IMR-90 (cell line): Measurements from ENCODE around the gene CYP26A1. TPM values are rescaled to one million over a fixed set of nuclear protein-coding genes. Genes with fewer than 3 reads are reported as not detected.

Source experiments
- ATAC-seq: fragments of 200-7000 bp; cut with Tn5 transposase; 2 replicates; pipeline ENCODE4 v1.9.1; 2020; ENCODE audit warnings: low read depth, mild to moderate bottlenecking, moderate library complexity
- BruUV-seq: library from RNA; stranded (reverse); fragments of 400-500 nt; replicated peaks from 2 replicates; lab custom pipeline; 2021; lab: Mats Ljungman, UMichigan
- CTCF ChIA-PET: fragments of 300-600 bp; formaldehyde crosslinking; extraction: SDS; loops from one replicate; lab custom pipeline; 2021; ENCODE audit warnings: antibody characterized with exemption; lab: Yijun Ruan, JAX
- POLR2A ChIA-PET: fragments of 300-600 bp; sonication (Branson Sonifier 250); formaldehyde crosslinking; loops from one replicate; lab custom pipeline; 2022; ENCODE audit warnings: antibody characterized with exemption; ENCODE audit not compliant: unreplicated experiment; lab: Charles Lee
- DNase-seq: peaks from one replicate; pipeline ENCODE4 v3.0.0; 2013
- H2AFZ ChIP-seq: replicated peaks from 2 replicates; pipeline ENCODE3; 2013; ENCODE audit warnings: low read length, mild to moderate bottlenecking; ENCODE audit not compliant: poor library complexity
- H2AK5ac ChIP-seq: 2 replicates; pipeline ENCODE4 v1.6.1; 2013; ENCODE audit warnings: low read depth, low read length, inconsistent platforms
- H2AK9ac ChIP-seq: replicated peaks from 2 replicates; pipeline ENCODE3; 2013; ENCODE audit warnings: mild to moderate bottlenecking, low read depth, low read length, moderate library complexity; ENCODE audit not compliant: poor library complexity
- H2BK120ac ChIP-seq: 2 replicates; pipeline ENCODE4 v1.6.1; 2013; ENCODE audit warnings: low read depth, low read length, inconsistent platforms
- H2BK15ac ChIP-seq: 3 replicates; pipeline ENCODE4 v1.6.1; 2013; ENCODE audit warnings: low read depth, low read length, inconsistent platforms
- H2BK20ac ChIP-seq: 2 replicates; pipeline ENCODE4 v1.6.1; 2013; ENCODE audit warnings: low read depth, mild to moderate bottlenecking, inconsistent platforms, low read length, moderate library complexity
- H2BK5ac ChIP-seq: 2 replicates; pipeline ENCODE4 v1.6.1; 2013; ENCODE audit warnings: mild to moderate bottlenecking, low read depth, low read length, inconsistent platforms; ENCODE audit not compliant: poor library complexity, severe bottlenecking
- H3K14ac ChIP-seq: replicated peaks from 2 replicates; pipeline ENCODE4 v1.6.1; 2013; ENCODE audit warnings: low read depth, low read length, inconsistent platforms
- H3K18ac ChIP-seq: 2 replicates; pipeline ENCODE4 v1.6.1; 2013; ENCODE audit warnings: low read depth, low read length, control low read depth
- H3K23ac ChIP-seq: 2 replicates; pipeline ENCODE4 v1.6.1; 2013; ENCODE audit warnings: low read depth, low read length, inconsistent platforms
- H3K27ac ChIP-seq: 2 replicates; pipeline ENCODE4 v1.5.1; 2013; ENCODE audit warnings: mild to moderate bottlenecking, control low read depth, low read length; ENCODE audit not compliant: insufficient read depth
- H3K27me3 ChIP-seq: 2 replicates; pipeline ENCODE4 v1.6.1; 2013; ENCODE audit warnings: low read length; ENCODE audit not compliant: control insufficient read depth, insufficient read depth
- H3K36me3 ChIP-seq: 2 replicates; pipeline ENCODE4 v1.6.1; 2013; ENCODE audit warnings: low read length, mixed read lengths; ENCODE audit not compliant: control insufficient read depth, insufficient read depth
- H3K4ac ChIP-seq: 2 replicates; pipeline ENCODE4 v1.6.1; 2013; ENCODE audit warnings: low read depth, low read length, inconsistent platforms
- H3K4me1 ChIP-seq: 2 replicates; pipeline ENCODE4 v1.6.1; 2013; ENCODE audit warnings: low read length, mixed read lengths; ENCODE audit not compliant: control insufficient read depth, insufficient read depth
- H3K4me2 ChIP-seq: 2 replicates; pipeline ENCODE4 v1.6.1; 2013; ENCODE audit warnings: low read depth, mild to moderate bottlenecking, control low read depth, low read length, moderate library complexity
- H3K4me3 ChIP-seq: 2 replicates; pipeline ENCODE4 v1.5.1; 2013; ENCODE audit warnings: low read depth, mild to moderate bottlenecking, control low read depth, low read length, moderate library complexity; ENCODE audit not compliant: insufficient read depth
- H3K56ac ChIP-seq: 2 replicates; pipeline ENCODE4 v1.6.1; 2013; ENCODE audit warnings: low read length, inconsistent platforms; ENCODE audit not compliant: insufficient read depth; ENCODE audit errors: extremely low read depth
- H3K79me1 ChIP-seq, 2 experiments: 2 replicates each; pipeline ENCODE4 v1.6.1; 2013; ENCODE audit warnings: low read length in 2 of 2, inconsistent platforms in 1 of 2, low read depth in 1 of 2
- H3K9ac ChIP-seq: 2 replicates; pipeline ENCODE4 v1.6.1; 2013; ENCODE audit warnings: low read depth, low read length, control low read depth
- H3K9me1 ChIP-seq: 2 replicates; pipeline ENCODE4 v1.6.1; 2013; ENCODE audit warnings: low read length, inconsistent platforms; ENCODE audit not compliant: insufficient read depth
- H3K9me3 ChIP-seq: 2 replicates; pipeline ENCODE4 v1.6.1; 2013; ENCODE audit warnings: low read length; ENCODE audit not compliant: control insufficient read depth, insufficient read depth
- H4K20me1 ChIP-seq: 2 replicates; pipeline ENCODE4 v1.6.1; 2013; ENCODE audit warnings: low read length, inconsistent platforms; ENCODE audit not compliant: insufficient read depth
- H4K5ac ChIP-seq: 2 replicates; pipeline ENCODE4 v1.6.1; 2013; ENCODE audit warnings: mild to moderate bottlenecking, low read depth, low read length, control low read depth
- H4K8ac ChIP-seq, 2 experiments: 2 replicates each; pipeline ENCODE4 v1.6.1; 2013; ENCODE audit warnings: low read depth in 2 of 2, low read length in 2 of 2, control low read depth in 1 of 2, inconsistent platforms in 1 of 2
- H4K91ac ChIP-seq: 2 replicates; pipeline ENCODE4 v1.6.1; 2013; ENCODE audit warnings: low read depth, low read length, inconsistent platforms; ENCODE audit not compliant: insufficient read depth
- BHLHE40 ChIP-seq: fragments of 150-350 bp; IDR thresholded peaks from 2 replicates; pipeline ENCODE4 v1.6.1; 2016; ENCODE audit warnings: mild to moderate bottlenecking, low read depth, low read length
- CHD1 ChIP-seq: IDR thresholded peaks from 2 replicates; pipeline ENCODE4 v1.6.1; 2012; ENCODE audit warnings: low read depth, low read length, improper control_type of control experiment
- CTCF ChIP-seq: conservative IDR thresholded peaks from 2 replicates; pipeline ENCODE4 v1.5.1; 2012; ENCODE audit warnings: mild to moderate bottlenecking, low read depth, low read length, improper control_type of control experiment
- MAZ ChIP-seq: IDR thresholded peaks from 2 replicates; pipeline ENCODE4 v1.6.1; 2012; ENCODE audit warnings: low read depth, mild to moderate bottlenecking, low read length, improper control_type of control experiment, moderate library complexity, borderline replicate concordance
- MXI1 ChIP-seq: IDR thresholded peaks from 2 replicates; pipeline ENCODE4 v1.6.1; 2012; ENCODE audit warnings: low read depth, mild to moderate bottlenecking, low read length, moderate library complexity, borderline replicate concordance
- NFE2L2 ChIP-seq: fragments of 150-350 bp; IDR thresholded peaks from 2 replicates; pipeline ENCODE4 v1.6.1; 2016; ENCODE audit warnings: low read depth, mild to moderate bottlenecking, low read length
- RCOR1 ChIP-seq: IDR thresholded peaks from 2 replicates; pipeline ENCODE4 v1.6.1; 2012; ENCODE audit warnings: mild to moderate bottlenecking, low read length, improper control_type of control experiment; ENCODE audit not compliant: insufficient replicate concordance
- RFX5 ChIP-seq: IDR thresholded peaks from 2 replicates; pipeline ENCODE4 v1.8.0; 2012; ENCODE audit warnings: low read depth, mild to moderate bottlenecking, low read length, moderate library complexity
- WGBS, 2 experiments: methylation state at CpG; one replicate each; pipeline versions ENCODE4 v1.1.5 to v1.1.7; 2013; ENCODE audit warnings: missing lambda C conversion rate in 2 of 2; ENCODE audit not compliant: insufficient read length in 1 of 2; ENCODE audit errors: extremely low coverage in 2 of 2; 5-methylcytosine and 5-hydroxymethylcytosine counted together
- dilution Hi-C: fragments of 300-500 bp; cut with HindIII; formaldehyde crosslinking; loops from one replicate; pipeline ENCODE4 v1.14.3; 2018; ENCODE audit warnings: low sequenced_read_pairs; ENCODE audit not compliant: unreplicated experiment
- in situ Hi-C: fragments of 300-500 bp; cut with MboI; formaldehyde crosslinking; loops from 3 replicates; pipeline ENCODE4 v1.14.3; 2019; ENCODE audit warnings: low sequenced_read_pairs, inconsistent platforms, mixed read lengths
- intact Hi-C: fragments of 100-400 bp; cut with micrococcal nuclease; formaldehyde crosslinking; loops from 2 replicates; pipeline ENCODE4 v1.10.0; 2022
- polyA plus RNA-seq, 3 experiments: library from polyadenylated mRNA; depleted of rRNA; stranded (reverse); fragments of >200 nt; gene quantifications; 2 replicates each; pipeline ENCODE4 v1.2.3, GENCODE V29; 2012; ENCODE audit warnings: low replicate concordance in 1 of 3
- total RNA-seq: library from RNA; depleted of rRNA; stranded (reverse); fragments of >200 nt; gene quantifications from 2 replicates; pipeline ENCODE4 v1.2.3, GENCODE V29; 2012

Gene CYP26A1
- total and polyA plus RNA-seq, 2 of the 4 experiments (the other 2 are of a cell fraction): 0.15 TPM; not detected in 1

- Histone ChIP-seq H3K23ac (no peak overlapping the region), H2BK120ac (no peak overlapping the region), H3K4me2 (no peak overlapping the region), H2BK5ac (no peak overlapping the region), H2BK15ac (no peak overlapping the region), H3K4me1 (no peaks in the 10 kb centered on the region), H2AK9ac (no peak overlapping the region), H2AFZ (no peak overlapping the region), H3K9ac (no peak overlapping the region), H4K8ac (no peak overlapping the region), H3K4ac (no peak overlapping the region), H4K20me1 (no peaks in the 10 kb centered on the region), H3K36me3 (no peaks in the 10 kb centered on the region), H3K4me3 (no peak overlapping the region), H3K9me1 (no peaks in the 10 kb centered on the region), H4K91ac (no peak overlapping the region), H2BK20ac (no peak overlapping the region), H3K79me1 (no peaks in the 10 kb centered on the region), H2AK5ac (no peak overlapping the region), H4K5ac (no peak overlapping the region), H3K27me3 (peaks cover 5% of the 10 kb centered on the region), H3K9me3 (peaks cover 13% of the 10 kb centered on the region), H3K27ac (no peak overlapping the region), H3K14ac (no peak overlapping the region), H3K18ac (no peak overlapping the region), H3K56ac (no peak overlapping the region)
- dilution Hi-C loops: loop anchor here (25.0 kb wide), 1 partner anchor 163 kb away; no protein-coding TSS in a partner anchor
- ATAC-seq: no peak
- no peak for DNase-seq
- POLR2A ChIA-PET: no interaction called here
- intact Hi-C loops: no loop called here
- in situ Hi-C loops: no loop called here
- CTCF ChIA-PET: no interaction called here
- no CpG with 5 or more reads among the region's 6 CpGs for WGBS, 2 experiments
- TF ChIP-seq NFE2L2 (no peak), MXI1 (no peak), RFX5 (no peak), CHD1 (no peak), BHLHE40 (no peak), MAZ (no peak), CTCF (no peak), RCOR1 (no peak)
- BruUV-seq: no TSS peak
Measured at GRCh38 chr10:93124580-93125318, 51.1 kb downstream of the CYP26A1 start.
